Measurements from ENCODE around the gene RAC3.

GRCh38 chr17:82028966-82029365, 2.5 kb upstream of the RAC3 start:
- TF ChIP-seq CTCF (IDR thresholded peaks at IDR 0.05) (no peak), POLR2A (IDR thresholded peaks at IDR 0.05) (no peak)
